ENCODE results near the gene ARHGAP29. TPM values are rescaled to one million over a fixed set of nuclear protein-coding genes. Genes with fewer than 3 reads are reported as not detected.

Gene ARHGAP29
- total RNA-seq, 8 experiments from 2014 or later: 0.52 to 121 (median 3.3) TPM

GRCh38 chr1:94274561-94274960 lies 37.2 kb upstream of the ARHGAP29 start:
- ATAC-seq (replicated peaks in 6 of 8): no peak
- in situ Hi-C loops (cut with MboI; ENCODE audit: low pct_unique_long_range_greater_than_20kb in 2 of 9, low sequenced_read_pairs in 9 of 9, unreplicated experiment in 9 of 9): no loop called here
- no peaks in the 10 kb centered on the region for H3K4me1 ChIP-seq (replicated peaks in 1 of 2)
- H3K27ac ChIP-seq: no peak overlapping the region
- 42 to 100% (median 64%) methylated on average over 1 to 2 of the region's 2 CpGs; no CpG with 5 or more reads in 3 of the 10 experiments for WGBS, 10 experiments
- H3K4me3 ChIP-seq: no peak overlapping the region

GRCh38 chr1:94273111-94273510 lies 35.7 kb upstream of the ARHGAP29 start:
- 38 to 100% (median 78%) methylated on average over 1 to 4 of the region's 4 CpGs for WGBS, 10 experiments
- Histone ChIP-seq H3K27ac (no peak overlapping the region), H3K4me1 (replicated peaks in 1 of 2) (no peaks in the 10 kb centered on the region), H3K4me3 (no peak overlapping the region)
- in situ Hi-C loops (cut with MboI; ENCODE audit: low pct_unique_long_range_greater_than_20kb in 2 of 9, low sequenced_read_pairs in 9 of 9, unreplicated experiment in 9 of 9): no loop called here
- ATAC-seq (replicated peaks in 6 of 8): no peak

- in situ Hi-C loops (cut with MboI; ENCODE audit: low pct_unique_long_range_greater_than_20kb in 2 of 9, low sequenced_read_pairs in 9 of 9, unreplicated experiment in 9 of 9): no loop called here
- H3K4me3 ChIP-seq: no peak overlapping the region
- ATAC-seq (replicated peaks in 6 of 8): peak in 2 of 8 experiments; percentile 11 to 22
- H3K4me1 ChIP-seq (replicated peaks in 1 of 2): no peaks in the 10 kb centered on the region
- 75 to 80% methylated on average over 1 of the region's 1 CpG; no CpG with 5 or more reads in 8 of the 10 experiments for WGBS, 10 experiments
- no peak overlapping the region for H3K27ac ChIP-seq
Observed at GRCh38 chr1:94272388-94272787, 35.0 kb upstream of the ARHGAP29 start.

- no peak overlapping the region for H3K4me3 ChIP-seq
- no peaks in the 10 kb centered on the region for H3K4me1 ChIP-seq (replicated peaks in 1 of 2)
- ATAC-seq (replicated peaks in 6 of 8): no peak
- H3K27ac ChIP-seq: no peak overlapping the region
- 60 to 100% (median 85%) methylated on average over 1 to 2 of the region's 2 CpGs for WGBS, 10 experiments
- in situ Hi-C loops (cut with MboI; ENCODE audit: low pct_unique_long_range_greater_than_20kb in 2 of 9, low sequenced_read_pairs in 9 of 9, unreplicated experiment in 9 of 9): no loop called here
Observed at GRCh38 chr1:94271373-94271772, 34.0 kb upstream of the ARHGAP29 start.

- ATAC-seq (replicated peaks in 6 of 8): peak in 2 of 8 experiments; percentile 30 to 36
- in situ Hi-C loops (cut with MboI; ENCODE audit: low pct_unique_long_range_greater_than_20kb in 2 of 9, low sequenced_read_pairs in 9 of 9, unreplicated experiment in 9 of 9): no loop called here
Observed at GRCh38 chr1:94270801-94271203, 33.4 kb upstream of the ARHGAP29 start.

DNA sequence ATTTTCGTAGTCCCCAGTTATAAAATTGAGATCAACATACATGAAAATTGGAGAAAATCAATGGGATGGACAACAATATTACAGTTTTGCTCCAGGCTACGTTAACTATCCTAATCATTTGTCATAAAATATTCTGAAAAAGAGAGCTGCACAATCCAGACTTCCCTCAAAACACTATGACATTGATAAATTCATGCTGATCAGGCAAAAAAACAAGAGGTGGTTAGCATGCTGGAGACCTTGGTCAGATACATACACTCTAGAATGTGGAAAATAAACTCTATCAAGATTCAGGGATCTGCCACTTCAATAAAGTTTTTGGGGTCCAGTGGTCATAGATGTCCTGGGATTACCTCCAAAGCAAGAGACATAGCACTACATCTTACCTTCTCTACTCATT lies 32.5 kb upstream of the ARHGAP29 start:
- Histone ChIP-seq H3K4me3 (no peak overlapping the region), H3K27ac (no peak overlapping the region), H3K4me1 (replicated peaks in 1 of 2) (no peaks in the 10 kb centered on the region)
- in situ Hi-C loops (cut with MboI; ENCODE audit: low pct_unique_long_range_greater_than_20kb in 2 of 9, low sequenced_read_pairs in 9 of 9, unreplicated experiment in 9 of 9): no loop called here
- WGBS, 10 experiments: 71 to 95% (median 83%) methylated on average over 2 of the region's 2 CpGs; no CpG with 5 or more reads in 2 of the 10 experiments
- no peak for ATAC-seq (replicated peaks in 6 of 8)

More at GRCh38 chr1:94270801-94271203, 33.4 kb upstream of the ARHGAP29 start:
- no peak overlapping the region for H3K4me3 ChIP-seq
- H3K27ac ChIP-seq: no peak overlapping the region
- no peaks in the 10 kb centered on the region for H3K4me1 ChIP-seq (replicated peaks in 1 of 2)
- 83 to 100% (median 85%) methylated on average over 1 to 2 of the region's 2 CpGs; no CpG with 5 or more reads in 4 of the 10 experiments for WGBS, 10 experiments

- no peak overlapping the region for H3K27ac ChIP-seq
- no peak overlapping the region for H3K4me3 ChIP-seq
- peak in 6 of 8 experiments; percentile 12 to 65 (median 45) for ATAC-seq (replicated peaks in 6 of 8)
- in situ Hi-C loops (cut with MboI; ENCODE audit: low pct_unique_long_range_greater_than_20kb in 2 of 9, low sequenced_read_pairs in 9 of 9, unreplicated experiment in 9 of 9): no loop called here
- no peaks in the 10 kb centered on the region for H3K4me1 ChIP-seq (replicated peaks in 1 of 2)
- WGBS, 10 experiments: 0 to 100% (median 79%) methylated on average over 1 to 2 of the region's 2 CpGs; no CpG with 5 or more reads in 2 of the 10 experiments
Observed at GRCh38 chr1:94265906-94266305, 28.5 kb upstream of the ARHGAP29 start.

DNA sequence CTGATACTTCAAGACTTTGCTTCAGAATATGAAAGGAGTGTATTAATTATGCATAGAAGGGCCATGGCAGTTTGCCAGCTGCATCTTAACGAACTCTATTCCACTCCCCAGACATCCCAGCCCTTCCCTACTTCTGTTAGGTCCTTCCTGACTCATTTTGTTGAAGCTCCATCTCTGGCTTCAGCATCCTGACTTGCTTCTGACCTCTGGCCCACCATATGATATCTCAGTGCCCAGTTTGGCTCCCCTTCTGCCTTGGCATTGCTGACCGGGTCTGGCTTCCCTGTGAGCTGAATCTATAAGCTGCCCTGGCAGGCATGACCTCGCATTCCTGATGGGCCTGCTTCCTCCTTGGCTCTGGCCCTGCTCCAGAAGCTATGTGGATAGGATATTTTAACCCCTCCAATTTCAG lies 27.6 kb upstream of the ARHGAP29 start:
- 0 to 100% (median 41%) methylated on average over 1 to 3 of the region's 3 CpGs; no CpG with 5 or more reads in 2 of the 10 experiments for WGBS, 10 experiments
- Histone ChIP-seq H3K4me1 (replicated peaks in 1 of 2) (peaks cover 0 to 3% of the 10 kb centered on the region in 2 donors), H3K4me3 (no peak overlapping the region), H3K27ac (no peak overlapping the region)
- peak in 5 of 8 experiments; percentile 40 to 95 (median 91) for ATAC-seq (replicated peaks in 6 of 8)
- in situ Hi-C loops (cut with MboI; ENCODE audit: low pct_unique_long_range_greater_than_20kb in 2 of 9, low sequenced_read_pairs in 9 of 9, unreplicated experiment in 9 of 9): no loop called here

DNA sequence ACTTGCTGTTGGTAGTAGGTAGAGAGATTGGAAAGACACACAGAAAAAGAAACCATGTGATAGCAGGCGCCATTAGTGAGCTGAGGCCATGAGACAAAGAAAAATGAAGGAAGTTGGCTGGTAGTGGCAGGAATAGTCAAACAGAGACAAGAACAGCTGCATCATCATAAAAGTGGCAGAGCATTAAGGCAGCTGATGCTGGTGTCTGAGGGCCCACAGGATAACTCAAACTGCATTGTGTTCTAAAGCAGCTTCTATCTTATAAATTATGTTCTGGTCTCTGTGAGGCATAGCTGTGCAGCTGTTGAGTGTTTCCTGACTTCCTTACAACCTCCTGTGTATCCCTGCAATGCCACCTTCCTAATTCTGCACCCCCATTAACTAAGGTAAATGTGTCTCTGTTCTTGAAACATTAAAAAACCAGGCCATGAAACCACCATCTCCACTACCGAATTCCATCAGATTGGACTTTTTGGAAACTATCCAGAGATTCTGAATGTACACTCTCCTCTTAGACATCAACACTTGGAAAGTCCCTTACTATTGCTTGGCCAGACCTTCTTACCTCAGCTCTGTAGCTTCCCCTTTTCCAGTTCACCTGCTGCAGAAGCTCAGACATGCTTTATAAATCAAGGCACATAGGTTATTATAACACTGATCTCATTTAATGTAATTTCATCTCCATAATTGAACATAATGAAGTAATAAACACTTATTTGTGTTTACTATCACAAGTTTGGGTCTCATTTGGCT lies 23.4 kb upstream of the ARHGAP29 start:
- 80 to 100% (median 97%) methylated on average over 1 to 2 of the region's 2 CpGs for WGBS, 10 experiments
- H3K27ac ChIP-seq: no peak overlapping the region
- in situ Hi-C loops (cut with MboI; ENCODE audit: low pct_unique_long_range_greater_than_20kb in 2 of 9, low sequenced_read_pairs in 9 of 9, unreplicated experiment in 9 of 9): no loop called here
- no peak overlapping the region for H3K4me3 ChIP-seq
- peaks cover 0 to 5% of the 10 kb centered on the region in 2 donors for H3K4me1 ChIP-seq (replicated peaks in 1 of 2)
- no peak for ATAC-seq (replicated peaks in 6 of 8)

- peak in 5 of 8 experiments; percentile 32 to 69 (median 56) for ATAC-seq (replicated peaks in 6 of 8)
- H3K4me1 ChIP-seq (replicated peaks in 1 of 2): peaks cover 0 to 5% of the 10 kb centered on the region in 2 donors
- H3K27ac ChIP-seq: peak overlapping the region in 1 of 2 donors; percentile 60
- WGBS, 10 experiments: 0 to 72% (median 53%) methylated on average over 1 to 7 of the region's 7 CpGs
- no peak overlapping the region for H3K4me3 ChIP-seq
- in situ Hi-C loops (cut with MboI; ENCODE audit: low pct_unique_long_range_greater_than_20kb in 2 of 9, low sequenced_read_pairs in 9 of 9, unreplicated experiment in 9 of 9): no loop called here
Observed at GRCh38 chr1:94259635-94260289, 22.4 kb upstream of the ARHGAP29 start.

GRCh38 chr1:94258873-94259331 lies 21.5 kb upstream of the ARHGAP29 start:
- Histone ChIP-seq H3K4me3 (no peak overlapping the region), H3K27ac (no peak overlapping the region), H3K4me1 (replicated peaks in 1 of 2) (peaks cover 0 to 5% of the 10 kb centered on the region in 2 donors)
- in situ Hi-C loops (cut with MboI; ENCODE audit: low pct_unique_long_range_greater_than_20kb in 2 of 9, low sequenced_read_pairs in 9 of 9, unreplicated experiment in 9 of 9): no loop called here
- ATAC-seq (replicated peaks in 6 of 8): peak in 2 of 8 experiments; percentile 68 to 70

DNA sequence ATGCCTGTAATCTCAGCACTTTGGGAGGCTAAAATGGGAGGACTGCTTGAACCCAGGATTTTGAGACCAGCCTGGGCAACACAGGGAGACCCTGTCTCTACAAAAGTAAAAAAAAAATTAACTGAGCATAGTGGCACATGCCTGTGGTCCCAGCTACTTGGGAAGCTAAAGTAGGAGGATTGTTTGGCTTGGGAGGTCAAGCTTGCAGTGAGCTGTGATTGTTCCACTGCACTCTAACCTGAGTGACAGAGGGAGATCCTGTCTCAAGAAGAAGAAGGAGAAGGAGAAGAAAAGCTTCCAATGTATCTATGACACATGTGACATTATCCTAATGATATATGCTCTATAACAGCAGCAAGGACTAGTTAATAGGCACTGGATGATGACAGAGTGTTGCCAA lies 20.1 kb upstream of the ARHGAP29 start:
- in situ Hi-C loops (cut with MboI; ENCODE audit: low pct_unique_long_range_greater_than_20kb in 2 of 9, low sequenced_read_pairs in 9 of 9, unreplicated experiment in 9 of 9): no loop called here
- ATAC-seq (replicated peaks in 6 of 8): no peak
- Histone ChIP-seq H3K4me1 (replicated peaks in 1 of 2) (peaks cover 0 to 5% of the 10 kb centered on the region in 2 donors), H3K4me3 (no peak overlapping the region), H3K27ac (no peak overlapping the region)

GRCh38 chr1:94255476-94255875 lies 18.1 kb upstream of the ARHGAP29 start:
- H3K4me3 ChIP-seq: no peak overlapping the region
- peak in 2 of 8 experiments; percentile 36 to 45 for ATAC-seq (replicated peaks in 6 of 8)
- H3K4me1 ChIP-seq (replicated peaks in 1 of 2): peaks cover 0 to 5% of the 10 kb centered on the region in 2 donors
- no peak overlapping the region for H3K27ac ChIP-seq
- in situ Hi-C loops (cut with MboI; ENCODE audit: low pct_unique_long_range_greater_than_20kb in 2 of 9, low sequenced_read_pairs in 9 of 9, unreplicated experiment in 9 of 9): no loop called here
- 0 to 64% (median 43%) methylated on average over 1 to 2 of the region's 2 CpGs; no CpG with 5 or more reads in 1 of the 10 experiments for WGBS, 10 experiments
